Measurements from ENCODE around the gene NIPAL4. TPM values are rescaled to one million over a fixed set of nuclear protein-coding genes. Genes with fewer than 3 reads are reported as not detected.

The NIPAL4 gene
- polyA plus RNA-seq, 2 donors, result 5.4 to 15.1 TPM

DNA sequence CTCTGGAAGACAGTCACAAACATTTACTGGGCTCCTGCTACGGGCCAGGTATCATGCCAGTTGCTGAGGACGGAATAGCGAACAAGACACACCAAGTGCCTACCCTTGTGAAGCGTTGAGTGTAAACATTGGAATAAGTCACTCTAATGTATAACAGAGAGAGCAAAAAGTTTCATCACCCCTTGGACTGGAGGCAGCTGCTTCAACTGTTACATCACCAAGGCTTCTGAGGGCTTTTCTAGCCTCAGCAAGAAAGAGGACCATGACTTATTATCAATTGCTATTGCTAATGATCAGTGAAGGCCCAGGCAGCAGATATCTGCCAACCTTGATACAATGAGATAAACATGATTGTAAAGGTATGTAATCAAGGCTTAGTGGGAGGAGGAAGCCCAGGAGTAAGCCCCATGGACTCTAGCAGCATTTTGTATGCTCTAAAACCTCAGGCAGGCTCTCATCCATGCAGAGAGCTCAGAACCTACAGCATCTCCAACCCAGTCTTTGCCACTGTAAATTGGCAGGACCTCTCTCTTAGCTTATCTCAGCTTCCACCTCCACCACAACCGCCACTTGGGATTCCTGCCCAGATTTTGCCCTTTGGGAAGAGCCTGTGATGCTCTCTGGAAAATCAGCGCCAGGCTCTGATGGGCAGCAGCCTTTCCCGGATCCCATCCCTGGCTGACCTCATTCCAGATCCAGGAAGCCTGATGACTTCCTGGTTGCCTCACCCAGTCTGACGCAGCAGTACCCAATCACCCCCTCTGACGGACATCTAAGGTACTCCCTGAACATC is 61.1 kb downstream of the NIPAL4 start:
- no peaks in the 10 kb centered on the region for H3K9me3 ChIP-seq (ENCODE audit: control insufficient read depth in 2 of 2, insufficient read depth in 1 of 2, low read depth in 1 of 2, low read length in 1 of 2)
- H3K4me1 ChIP-seq (ENCODE audit: control insufficient read depth in 2 of 2, insufficient read depth in 2 of 2, low read length in 1 of 2), result no peaks in the 10 kb centered on the region
- H3K27me3 ChIP-seq (ENCODE audit: control insufficient read depth in 1 of 2, insufficient read depth in 2 of 2, low read length in 2 of 2), result no peaks in the 10 kb centered on the region
- H3K36me3 ChIP-seq (ENCODE audit: control insufficient read depth in 2 of 2, insufficient read depth in 2 of 2, low read length in 1 of 2), result no peaks in the 10 kb centered on the region
- H3K27ac ChIP-seq (ENCODE audit: low read depth in 2 of 2, low read length in 1 of 2), result peak overlapping the region; percentile 10 to 34
- WGBS, 2 donors, result 72 to 79% methylated on average over 9 of the region's 9 CpGs
- H3K4me3 ChIP-seq (ENCODE audit: low read depth in 1 of 2, low read length in 2 of 2), result no peak overlapping the region

DNA sequence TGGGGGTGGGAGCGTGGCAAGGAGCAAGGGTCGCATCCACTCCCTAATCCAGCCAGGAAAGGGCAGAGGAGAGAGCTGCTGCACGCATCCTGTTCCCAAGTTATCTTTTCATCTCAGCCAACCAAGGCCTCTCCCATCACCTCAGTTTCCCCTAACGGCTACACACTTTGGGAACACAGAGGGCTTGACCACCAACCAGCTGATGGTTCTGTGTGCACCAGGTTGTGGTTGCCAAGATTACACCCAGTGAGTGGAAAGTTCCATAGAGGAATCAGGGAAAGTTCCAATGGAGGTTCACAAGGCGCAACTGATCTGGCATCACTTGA is 61.7 kb downstream of the NIPAL4 start:
- 86 to 90% methylated on average over 5 of the region's 5 CpGs for WGBS, 2 donors
- peak overlapping the region in 1 of 2 donors; percentile 34 for H3K27ac ChIP-seq (ENCODE audit: low read depth in 2 of 2, low read length in 1 of 2)
- H3K27me3 ChIP-seq (ENCODE audit: control insufficient read depth in 1 of 2, insufficient read depth in 2 of 2, low read length in 2 of 2), result no peaks in the 10 kb centered on the region
- no peaks in the 10 kb centered on the region for H3K36me3 ChIP-seq (ENCODE audit: control insufficient read depth in 2 of 2, insufficient read depth in 2 of 2, low read length in 1 of 2)
- H3K9me3 ChIP-seq (ENCODE audit: control insufficient read depth in 2 of 2, insufficient read depth in 1 of 2, low read depth in 1 of 2, low read length in 1 of 2), result no peaks in the 10 kb centered on the region
- H3K4me1 ChIP-seq (ENCODE audit: control insufficient read depth in 2 of 2, insufficient read depth in 2 of 2, low read length in 1 of 2), result no peaks in the 10 kb centered on the region
- H3K4me3 ChIP-seq (ENCODE audit: low read depth in 1 of 2, low read length in 2 of 2), result no peak overlapping the region

DNA sequence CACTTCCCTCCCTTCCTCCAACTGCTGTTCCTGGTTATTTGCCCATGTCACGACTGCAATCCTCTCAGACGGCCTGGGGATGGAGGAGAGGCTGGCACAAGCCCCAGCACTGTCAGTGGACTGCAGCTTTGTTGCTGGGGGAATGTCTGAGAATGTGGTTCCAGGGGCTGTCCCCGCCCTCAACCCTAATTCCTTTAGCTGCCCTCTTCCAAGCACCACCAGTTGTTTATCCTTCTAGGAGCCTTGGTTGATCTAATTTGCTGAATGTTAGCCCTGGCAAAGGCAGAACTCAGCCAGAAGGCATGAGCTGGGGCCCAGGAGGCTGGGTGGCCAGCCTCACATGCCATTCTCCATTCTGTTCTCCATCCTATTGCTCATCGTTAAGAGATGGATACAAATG is 64.0 kb downstream of the NIPAL4 start:
- H3K27ac ChIP-seq (ENCODE audit: low read depth in 2 of 2, low read length in 1 of 2), result peak overlapping the region in 1 of 2 donors; percentile 53
- WGBS, 2 donors, result 64 to 81% methylated on average over 4 of the region's 4 CpGs
- no peaks in the 10 kb centered on the region for H3K9me3 ChIP-seq (ENCODE audit: control insufficient read depth in 2 of 2, insufficient read depth in 1 of 2, low read depth in 1 of 2, low read length in 1 of 2)
- no peak overlapping the region for H3K4me3 ChIP-seq (ENCODE audit: low read depth in 1 of 2, low read length in 2 of 2)
- no peaks in the 10 kb centered on the region for H3K36me3 ChIP-seq (ENCODE audit: control insufficient read depth in 2 of 2, insufficient read depth in 2 of 2, low read length in 1 of 2)
- no peaks in the 10 kb centered on the region for H3K27me3 ChIP-seq (ENCODE audit: control insufficient read depth in 1 of 2, insufficient read depth in 2 of 2, low read length in 2 of 2)
- H3K4me1 ChIP-seq (ENCODE audit: control insufficient read depth in 2 of 2, insufficient read depth in 2 of 2, low read length in 1 of 2), result peaks cover 0 to 4% of the 10 kb centered on the region in 2 donors

Other genes with a start within 250 kb of the NIPAL4 start
- gene CYFIP2, start 194.1 kb upstream of the NIPAL4 start, polyA plus RNA-seq, result 1 to 10 TPM; 2.0 to 3.3 TPM
- gene ADAM19, start 115.6 kb downstream of the NIPAL4 start, polyA plus RNA-seq, result 1 to 10 TPM; 2.1 to 2.3 TPM
- under 1 TPM; 0.04 to 0.05 TPM for gene SOX30, start 192.2 kb downstream of the NIPAL4 start, polyA plus RNA-seq
- not detected for gene C5orf52, start 211.3 kb downstream of the NIPAL4 start, polyA plus RNA-seq